NK-92 (cell line): ENCODE results near the gene SPATS2.
"Not testable (repeated sequence)": the region's sequence is repeated elsewhere in the genome, so short reads cannot be mapped to it uniquely, and the experiment has no call there.

Source experiments
- DNase-seq: peaks from one replicate; lab custom pipeline; 2025; ENCODE audit not compliant: unreplicated experiment; lab: John Stamatoyannopoulos, UW

Gene SPATS2

DNA sequence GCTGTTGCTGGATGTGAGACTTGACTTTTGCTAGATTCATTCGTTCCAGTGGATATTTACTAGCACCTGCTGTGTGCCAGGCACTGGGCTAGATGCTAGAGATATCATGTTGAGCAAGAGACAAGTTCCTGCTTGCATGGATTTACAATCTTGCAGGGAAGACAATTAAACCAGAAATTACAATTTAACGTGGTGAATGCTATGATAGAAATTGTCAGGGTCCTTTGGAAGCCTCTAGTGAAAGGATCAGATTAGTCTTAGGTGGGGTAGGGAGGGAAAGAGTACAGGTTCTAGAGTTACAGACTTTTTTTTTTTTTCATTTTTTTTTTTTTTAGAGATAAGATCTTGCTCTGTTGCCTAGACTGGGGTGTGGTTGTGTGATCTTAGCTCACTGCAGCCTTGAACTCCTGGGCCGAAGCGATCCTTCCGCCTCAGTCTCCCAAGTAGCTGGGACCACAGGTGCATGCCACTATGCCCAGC, 36.7 kb downstream of the SPATS2 start:
- no peak for DNase-seq

DNA sequence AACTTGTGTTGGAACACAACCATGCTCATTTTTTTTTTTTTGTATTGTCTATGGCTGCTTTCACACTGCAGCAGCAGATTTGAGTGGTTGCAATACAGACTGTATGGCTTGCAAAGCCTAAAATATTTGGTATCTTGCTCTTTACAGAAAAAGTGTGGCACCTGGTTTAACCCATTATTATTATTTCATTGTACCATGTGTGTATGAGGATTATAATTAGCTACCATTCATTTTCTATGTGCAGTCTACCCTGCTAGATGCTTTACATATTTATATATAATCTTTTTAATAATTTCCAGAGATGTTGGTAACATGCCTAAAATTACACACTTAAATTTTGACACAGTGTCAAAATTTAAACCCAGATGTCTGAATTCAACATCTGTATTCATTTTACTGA, 37.7 kb downstream of the SPATS2 start:
- no peak for DNase-seq

DNA sequence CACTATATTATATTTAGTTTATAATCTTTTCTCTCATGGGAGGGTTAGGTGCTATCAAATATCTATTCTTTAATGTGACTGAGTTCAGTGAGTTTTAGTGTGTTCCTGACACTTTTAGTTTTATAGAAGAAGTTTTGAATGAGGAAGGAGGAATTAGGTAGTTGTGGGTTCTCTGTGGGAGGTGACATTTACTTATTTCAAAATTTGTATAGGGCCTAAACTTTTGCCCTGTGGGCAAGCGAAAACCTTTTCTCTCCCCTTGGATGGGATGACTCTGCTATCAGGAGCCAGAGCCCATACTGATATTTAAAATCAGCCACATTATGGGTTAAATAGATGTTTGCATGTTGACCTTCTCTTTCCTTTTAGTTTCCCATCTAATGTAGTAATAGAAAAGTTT, 43.6 kb downstream of the SPATS2 start:
- DNase-seq: no peak

DNA sequence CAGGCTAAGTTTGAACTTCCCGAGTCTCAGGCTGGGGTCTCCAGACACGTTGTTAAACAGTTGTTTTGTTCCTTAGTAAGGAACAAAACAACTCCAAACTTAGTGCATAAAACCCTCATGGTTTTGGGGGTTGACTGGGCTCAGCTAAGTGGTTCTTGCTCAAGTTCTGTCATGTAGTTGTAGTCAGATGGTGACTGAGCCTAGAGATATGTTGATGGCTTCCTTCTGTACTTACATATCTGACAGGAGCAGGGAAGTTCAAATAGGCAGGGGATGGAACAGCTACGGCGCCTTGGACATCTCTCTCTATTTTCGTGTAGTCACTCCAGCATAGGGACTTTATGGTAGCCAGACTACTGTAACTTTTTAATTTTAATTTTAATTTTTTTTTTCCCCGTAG, 45.7 kb downstream of the SPATS2 start:
- no peak for DNase-seq

DNA sequence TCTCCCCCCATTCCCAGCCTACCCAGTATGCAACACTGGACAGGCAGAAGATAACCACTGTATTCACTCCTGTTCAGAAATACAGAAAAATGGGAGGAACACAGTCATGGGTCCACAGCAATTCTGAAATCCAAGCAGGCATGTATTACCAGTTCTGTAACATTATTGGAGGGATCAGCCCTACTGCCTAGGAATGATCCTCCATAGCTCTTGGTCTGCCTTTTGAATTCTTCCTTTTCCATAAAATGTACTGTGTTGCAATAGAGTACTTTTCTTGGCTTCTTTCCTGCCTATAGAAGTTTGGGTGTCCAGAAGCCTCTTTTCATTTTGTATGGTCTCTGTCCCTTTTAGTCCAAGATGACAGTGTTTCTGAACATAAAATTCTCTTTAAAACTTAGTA, 46.5 kb downstream of the SPATS2 start:
- DNase-seq: no peak

DNA sequence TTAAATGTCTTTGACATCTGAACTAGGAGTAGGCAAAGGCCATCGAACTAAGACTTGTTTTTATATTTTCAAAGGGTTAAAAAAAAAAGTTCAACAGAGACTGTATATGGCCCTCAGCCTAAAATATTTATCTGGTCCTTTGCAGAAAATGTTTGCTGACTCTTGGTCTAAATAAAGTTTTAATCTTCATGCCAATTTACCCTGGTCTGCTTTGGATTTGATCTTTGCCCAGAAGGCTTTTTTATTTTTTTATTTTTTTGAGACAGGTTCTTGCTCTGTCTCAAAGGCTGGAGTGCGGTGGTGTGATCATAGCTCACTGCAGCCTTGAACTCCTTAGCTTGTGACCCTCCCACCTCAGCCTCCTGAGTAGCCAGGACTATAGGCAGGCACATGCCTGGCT, 47.1 kb downstream of the SPATS2 start:
- DNase-seq: no peak

DNA sequence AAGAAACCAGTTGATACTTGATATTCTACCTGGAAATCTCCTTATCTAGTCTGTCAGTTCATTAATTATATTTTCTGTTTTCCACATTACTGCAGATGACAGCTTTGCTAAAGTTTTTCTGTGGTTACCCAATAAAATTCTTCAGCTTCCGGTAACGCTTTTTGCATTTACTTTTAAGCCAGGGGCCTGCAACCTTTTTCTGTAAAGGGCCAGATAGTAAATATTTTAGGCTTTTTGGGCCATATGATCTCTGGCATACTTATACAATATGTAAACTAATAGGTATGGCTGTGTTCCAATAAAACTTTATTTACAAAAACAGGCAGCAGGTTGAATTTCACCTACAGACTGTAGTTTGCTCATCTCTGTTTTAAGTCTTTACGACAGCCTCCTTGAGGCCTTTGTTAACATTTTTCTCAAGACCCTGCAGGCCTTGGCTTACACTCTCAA, 48.3 kb downstream of the SPATS2 start:
- DNase-seq: no peak

DNA sequence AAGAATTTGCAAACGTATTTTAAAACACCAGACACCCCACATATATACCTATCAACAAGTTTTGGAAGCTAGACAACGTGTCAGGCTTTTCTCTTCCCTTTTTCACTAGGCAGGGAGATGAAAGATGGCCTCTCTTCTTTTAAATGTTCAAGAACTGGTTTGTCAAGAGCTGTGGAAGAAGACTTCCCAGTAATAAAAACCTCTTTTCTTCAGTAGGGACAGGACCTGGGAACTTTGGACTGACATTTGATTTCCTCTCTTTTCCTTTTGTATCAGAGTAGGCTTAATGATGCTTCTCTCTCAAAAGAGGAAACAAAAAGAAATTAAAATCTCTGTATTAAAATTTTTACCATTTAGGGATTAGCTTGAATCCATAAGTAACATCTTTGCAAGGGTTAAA, 49.6 kb downstream of the SPATS2 start:
- DNase-seq: no peak

DNA sequence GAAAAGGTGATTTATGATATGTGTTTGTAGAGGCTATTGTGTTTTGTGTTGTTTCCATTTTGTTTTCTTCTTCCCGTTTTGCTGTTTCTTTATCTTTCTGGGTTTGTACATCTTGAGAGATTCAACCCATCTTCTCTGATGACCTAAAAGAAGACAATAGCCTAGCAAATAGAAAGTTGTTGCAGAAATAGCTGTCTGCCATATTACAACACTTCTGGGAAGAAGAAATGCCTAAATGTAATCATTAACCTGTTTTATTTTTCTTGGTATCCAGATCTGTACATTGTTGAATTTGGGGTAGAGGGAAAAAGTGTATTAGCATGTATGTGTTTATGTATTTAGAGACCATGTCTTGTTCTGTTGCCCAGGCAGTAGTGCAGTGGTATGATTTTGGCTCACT, 50.3 kb downstream of the SPATS2 start:
- DNase-seq: no peak

DNA sequence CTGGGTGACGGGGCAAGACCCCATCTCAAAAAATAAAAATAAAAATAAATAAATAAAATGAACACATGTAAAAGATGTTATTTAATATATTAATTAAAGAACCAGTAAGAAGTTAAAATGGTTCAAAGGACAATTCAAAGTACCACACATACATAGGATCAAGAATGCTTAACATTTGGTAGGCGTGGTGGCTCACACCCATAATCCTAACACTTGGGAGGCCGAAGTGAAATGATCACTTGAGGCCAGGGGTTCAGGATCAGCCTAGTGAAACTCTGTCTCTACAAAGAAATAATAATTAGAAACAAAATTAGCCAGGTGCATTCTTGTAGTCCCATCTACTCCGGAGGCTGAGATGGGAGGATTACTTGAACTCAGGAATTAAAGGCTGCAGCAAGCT, 53.3 kb downstream of the SPATS2 start:
- no peak for DNase-seq

DNA sequence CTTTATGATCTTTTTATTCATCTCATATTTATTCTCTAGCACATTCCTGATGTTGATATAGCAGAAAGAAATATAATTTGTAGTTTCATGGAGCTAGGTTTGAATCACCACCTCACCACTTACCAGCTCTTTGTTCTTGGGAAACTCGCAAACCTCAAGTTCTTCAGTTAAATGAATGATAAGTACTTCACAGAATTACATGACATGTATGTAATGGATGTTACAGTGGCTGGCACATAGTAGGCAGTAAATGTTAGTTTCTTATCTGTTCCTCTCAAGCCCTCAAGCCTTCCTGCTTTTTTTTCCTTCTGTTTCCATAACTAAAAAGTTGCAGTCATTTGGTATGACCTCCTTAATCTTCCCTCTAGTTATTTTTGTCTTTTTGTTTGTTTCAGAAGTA, 54.9 kb downstream of the SPATS2 start:
- no peak for DNase-seq

DNA sequence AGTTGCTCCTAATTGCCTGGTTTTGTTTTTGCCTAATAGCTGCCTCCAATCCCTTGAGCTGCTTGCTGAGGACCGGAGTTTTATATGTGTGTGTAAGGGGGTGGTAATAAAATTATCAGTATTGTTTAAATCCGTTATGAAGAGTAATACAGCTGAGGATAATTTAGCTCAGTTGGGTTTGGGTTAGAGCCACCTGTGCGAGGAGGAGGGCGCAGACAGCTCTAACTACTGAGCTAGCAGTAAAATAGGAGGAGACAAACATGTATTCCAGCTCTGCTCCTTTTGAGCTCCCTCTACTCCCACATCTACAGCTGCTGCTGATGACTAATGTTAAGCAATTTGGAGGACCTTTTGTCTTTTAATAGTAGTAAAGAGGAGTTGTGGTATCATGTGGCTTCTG, 61.5 kb downstream of the SPATS2 start:
- DNase-seq: no peak

DNA sequence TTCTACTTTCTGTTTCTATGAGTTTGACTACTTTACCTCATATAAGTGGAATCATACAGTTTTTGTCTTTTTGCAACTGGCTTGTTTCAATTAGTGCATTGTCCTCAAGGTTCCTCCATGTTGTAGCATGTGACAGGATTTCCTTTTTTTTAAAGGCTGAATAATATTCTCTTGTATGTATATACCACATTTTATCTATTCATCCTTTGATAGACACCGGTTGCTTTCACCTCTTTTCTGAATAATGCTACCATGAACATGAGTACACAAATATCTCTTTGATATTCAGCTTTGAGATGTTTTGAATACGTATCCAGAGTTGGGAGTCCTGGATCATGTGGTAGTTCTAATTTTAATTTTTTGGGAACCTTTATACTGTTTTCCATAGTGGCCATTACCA, 65.4 kb downstream of the SPATS2 start:
- no peak for DNase-seq

DNA sequence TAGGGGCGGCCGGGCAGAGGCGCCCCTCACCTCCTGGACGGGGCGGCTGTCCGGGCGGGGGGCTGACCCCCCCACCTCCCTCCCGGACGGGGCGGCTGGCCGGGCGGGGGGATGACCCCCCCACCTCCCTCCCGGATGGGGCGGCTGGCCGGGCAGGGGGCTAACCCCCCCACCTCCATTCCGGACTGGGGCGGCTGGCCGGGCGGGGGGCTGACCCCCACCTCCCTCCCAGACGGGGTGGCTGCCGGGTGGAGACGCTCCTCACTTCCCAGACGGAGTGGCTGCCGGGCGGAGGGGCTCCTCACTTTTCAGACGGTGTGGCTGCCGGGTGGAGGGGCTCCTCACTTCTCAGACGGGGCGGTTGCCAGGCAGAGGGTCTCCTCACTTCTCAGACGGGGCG, 69.5 kb downstream of the SPATS2 start:
- not testable (repeated sequence) for DNase-seq

DNA sequence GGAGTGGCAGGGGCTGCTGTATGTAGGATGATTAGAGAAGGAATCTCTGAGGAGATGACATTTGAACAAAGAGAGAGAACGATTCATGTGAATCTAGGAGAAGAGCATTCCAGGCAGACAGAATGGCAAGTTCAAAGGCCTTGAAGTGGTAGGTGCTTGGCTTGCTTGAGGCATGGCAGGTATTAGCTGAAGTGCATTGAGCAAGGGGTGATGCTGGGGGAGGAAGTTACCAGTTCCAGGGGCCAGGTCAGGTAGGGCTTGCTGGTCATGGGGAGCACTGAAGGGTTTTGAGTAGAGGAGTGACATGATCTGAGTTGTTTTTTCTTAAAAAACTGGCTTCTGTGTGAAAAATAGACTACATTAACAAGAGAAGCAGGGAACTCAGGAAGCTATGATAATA, 71.8 kb downstream of the SPATS2 start:
- DNase-seq: no peak

DNA sequence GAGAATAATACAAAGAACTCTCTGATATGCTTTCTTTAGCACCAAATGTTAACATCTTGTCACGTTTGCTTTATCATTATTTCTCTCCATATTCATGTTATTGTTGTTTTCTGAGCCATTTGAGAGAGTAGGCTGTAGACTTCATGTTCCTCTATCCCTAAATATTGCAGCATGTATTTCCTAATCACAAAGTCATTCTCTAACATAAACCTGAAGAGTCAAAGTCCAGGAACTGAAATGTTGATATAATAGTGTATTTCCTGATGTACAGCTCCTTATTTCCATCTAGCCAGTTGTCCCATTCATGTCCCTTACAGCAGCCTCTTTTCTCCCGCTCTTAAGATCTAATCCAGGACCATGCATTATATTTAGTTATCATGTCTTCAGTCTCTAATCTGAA, 72.8 kb downstream of the SPATS2 start:
- DNase-seq: no peak

DNA sequence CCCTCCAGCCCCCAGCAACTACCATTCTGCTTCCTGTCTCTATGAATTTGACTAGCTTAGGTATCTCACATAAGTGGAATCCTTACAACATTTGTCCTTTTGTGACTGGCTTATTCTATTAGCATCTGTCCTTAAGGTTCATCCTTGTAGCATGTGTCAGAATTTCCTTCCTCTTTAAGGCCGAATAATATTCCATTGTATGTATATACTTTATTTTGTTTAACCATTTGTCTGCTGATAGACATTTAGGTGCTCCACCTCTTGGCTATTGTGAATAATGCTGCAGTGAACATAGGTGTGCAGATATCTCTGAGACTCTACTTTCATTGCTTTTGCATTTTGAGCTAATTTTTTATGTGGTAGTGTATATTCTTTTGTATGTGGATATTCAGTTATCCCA, 75.7 kb downstream of the SPATS2 start:
- DNase-seq: no peak

DNA sequence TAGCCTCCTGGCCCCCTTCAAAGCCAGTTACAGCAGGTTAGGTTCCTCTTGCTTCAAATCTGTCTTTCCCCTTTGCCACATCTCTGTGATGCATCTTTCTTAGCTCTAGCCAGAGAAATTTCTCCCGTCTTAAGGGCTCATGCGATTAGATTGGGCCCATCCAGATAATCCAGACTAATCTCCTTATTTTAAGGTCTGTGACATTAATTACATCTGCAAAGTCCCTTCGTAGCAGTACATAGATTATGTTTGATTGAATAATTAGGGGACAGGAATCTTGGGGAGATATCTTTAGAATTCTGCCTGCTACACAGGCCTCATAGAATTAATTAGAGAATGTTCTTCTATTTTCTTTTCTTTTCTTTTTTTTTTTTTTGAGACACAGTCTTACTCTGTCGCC, 79.3 kb downstream of the SPATS2 start:
- DNase-seq: no peak

DNA sequence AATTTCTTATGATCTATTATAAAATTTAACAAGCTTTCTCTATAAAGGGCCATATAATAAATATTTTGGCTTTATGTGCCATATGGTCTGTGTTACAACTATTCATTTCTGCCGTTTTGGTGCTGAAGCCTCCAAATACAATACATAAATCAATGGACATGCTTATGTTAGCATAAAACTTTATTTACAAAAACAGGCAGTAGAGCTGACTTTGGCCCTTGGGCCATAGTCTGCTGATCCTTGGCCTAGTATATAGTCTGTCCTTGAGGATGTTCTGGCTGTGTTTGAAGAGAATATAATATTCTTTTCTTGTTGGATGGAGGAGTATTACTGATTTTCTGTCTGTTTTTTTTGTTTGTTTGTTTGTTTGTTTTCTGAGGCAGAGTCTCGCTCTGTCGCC, 81.6 kb downstream of the SPATS2 start:
- DNase-seq: no peak

DNA sequence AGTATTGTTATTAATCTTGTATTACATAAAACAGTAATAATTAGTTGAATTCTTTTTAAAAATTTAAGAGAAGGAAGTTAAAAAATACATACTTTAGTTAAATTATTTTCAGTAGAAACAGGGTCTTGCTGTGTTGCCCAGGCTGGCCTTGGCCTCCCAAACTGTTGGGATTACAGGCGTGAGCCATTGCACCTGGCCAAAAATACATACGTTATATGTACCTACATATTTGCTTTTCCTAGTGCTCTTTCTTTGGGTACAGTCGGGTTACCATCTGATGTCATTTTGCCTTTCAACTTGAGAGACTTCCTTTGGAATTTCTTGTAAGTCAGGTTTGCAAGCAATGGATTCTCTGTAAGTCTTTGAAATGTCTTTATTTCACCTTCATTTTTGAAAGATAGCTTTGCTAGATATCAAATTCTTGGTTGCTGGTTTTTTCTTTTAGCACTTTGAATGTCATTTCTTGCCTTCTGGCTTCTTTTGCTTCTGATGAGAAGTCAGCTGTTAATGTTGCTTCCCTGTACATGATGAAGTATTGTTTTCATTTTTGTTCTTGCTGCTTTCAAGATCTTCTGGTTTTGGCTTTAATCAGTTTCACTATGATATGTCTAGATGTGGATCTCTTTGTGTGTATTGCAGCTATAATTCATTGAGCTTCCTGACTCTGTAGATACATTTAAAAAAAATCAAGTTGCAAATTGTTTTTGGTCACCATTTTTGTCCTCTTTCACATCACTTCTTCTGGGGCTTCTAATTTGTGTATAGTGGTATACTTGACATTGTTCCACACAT, 84.4 kb downstream of the SPATS2 start:
- DNase-seq: no peak

DNA sequence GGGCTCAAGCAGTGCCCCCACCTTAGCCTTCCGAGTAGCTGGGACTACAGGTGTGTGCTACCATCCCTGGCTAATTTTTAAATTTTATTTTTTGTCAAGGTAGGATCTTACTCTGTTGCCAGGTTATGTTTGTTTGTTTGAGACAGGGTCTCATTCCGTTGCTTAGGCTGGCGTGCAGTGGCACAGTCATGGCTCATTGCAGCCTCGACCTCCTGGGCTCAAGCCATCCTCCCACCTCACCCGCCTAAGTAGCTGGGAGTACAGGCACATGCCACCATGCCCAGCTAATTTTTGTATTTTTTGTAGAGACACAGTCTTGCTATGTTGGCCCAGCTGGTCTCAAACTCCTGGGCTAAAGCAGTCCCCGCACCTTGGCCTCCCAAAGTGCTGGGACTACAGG, 88.2 kb downstream of the SPATS2 start:
- DNase-seq: no peak

DNA sequence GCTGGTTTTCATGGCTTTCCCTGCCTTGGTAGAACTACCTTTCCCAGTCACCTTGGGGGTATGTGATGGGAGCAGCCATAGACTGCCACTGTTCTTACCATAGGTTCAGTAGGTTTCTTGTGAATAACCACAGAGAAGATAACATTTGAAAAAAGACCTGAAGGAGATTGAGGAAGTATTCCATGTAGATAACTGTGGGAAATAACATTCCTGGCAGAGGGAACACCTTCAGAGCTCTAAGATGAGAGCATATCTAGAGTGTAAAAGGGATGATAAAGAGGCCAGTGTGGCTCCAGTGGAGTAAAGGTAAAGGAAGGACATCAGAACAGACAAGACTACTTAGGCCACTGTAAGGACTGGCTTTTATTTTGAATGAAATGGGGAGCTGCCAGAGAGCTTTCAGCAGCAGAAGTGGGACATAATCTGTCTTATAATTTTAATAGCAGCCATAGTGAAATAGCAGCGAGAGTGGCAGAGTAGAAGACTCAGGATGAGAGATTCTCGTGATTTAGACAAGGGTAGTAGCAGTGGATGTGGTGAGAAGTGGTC, 88.9 kb downstream of the SPATS2 start:
- no peak for DNase-seq

DNA sequence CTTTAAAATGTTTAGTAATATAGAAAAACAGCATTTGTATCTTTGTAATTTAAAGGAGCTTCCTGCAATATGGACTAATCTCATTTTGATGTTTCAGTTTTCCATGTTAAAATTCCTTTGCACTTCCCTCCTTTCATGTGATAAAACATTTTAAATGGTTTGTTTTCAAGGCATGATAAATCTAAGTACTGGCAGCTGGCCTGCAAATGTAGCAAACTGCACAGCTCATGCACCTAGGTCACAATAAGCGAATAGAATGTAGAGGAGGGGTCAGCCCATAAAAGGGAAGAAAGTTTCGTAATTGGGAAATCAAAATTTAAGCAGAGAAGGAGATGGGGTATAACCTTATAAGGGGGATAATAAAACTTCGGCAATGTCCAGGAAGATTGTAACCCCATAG, 91.6 kb downstream of the SPATS2 start:
- DNase-seq: no peak
